H1 (cell line): Measurements from ENCODE around the gene TATDN2.

Experiments used
- ATF2 ChIP-seq: IDR thresholded peaks from 2 replicates; pipeline ENCODE4 v1.6.1; 2012; ENCODE audit warnings: low read length, inconsistent platforms
- BCL11A ChIP-seq, 2 experiments: IDR thresholded peaks; one replicate each; pipeline ENCODE4 v1.6.1; 2011; ENCODE audit warnings: low read depth in 2 of 2, low read length in 2 of 2, mild to moderate bottlenecking in 2 of 2
- CTCF ChIP-seq, 3 experiments: IDR thresholded peaks; 1 replicate in 2 of 3; 2 replicates in 1 of 3; pipeline versions ENCODE4 v1.5.1 to v1.6.1; 2011; ENCODE audit warnings: low read length in 3 of 3, mild to moderate bottlenecking in 3 of 3, inconsistent platforms in 2 of 3, low read depth in 1 of 3, moderate library complexity in 1 of 3; ENCODE audit not compliant: insufficient read depth in 1 of 3; ENCODE audit errors: control extremely low read depth in 1 of 3
- EGR1 ChIP-seq: IDR thresholded peaks from 2 replicates; pipeline ENCODE4 v1.6.1; 2011; ENCODE audit warnings: low read depth, low read length, borderline replicate concordance
- EP300 ChIP-seq, 2 experiments: IDR thresholded peaks; 1 replicate in 1 of 2; 2 replicates in 1 of 2; pipeline ENCODE4 v1.6.1; 2011 to 2012; ENCODE audit warnings: low read depth in 2 of 2, low read length in 2 of 2, mild to moderate bottlenecking in 2 of 2, borderline replicate concordance in 1 of 2, inconsistent platforms in 1 of 2, moderate library complexity in 1 of 2
- EZH2 ChIP-seq: fragments of 200-600 bp; sonication (generic); IDR thresholded peaks from 2 replicates; pipeline ENCODE4 v1.7.1; 2012; ENCODE audit warnings: low read depth, mild to moderate bottlenecking, moderate library complexity, low read length, inconsistent platforms; ENCODE audit not compliant: severe bottlenecking
- HDAC2 ChIP-seq, 2 experiments: fragments of 300-600 bp in 1 of 2; sonication (generic) in 1 of 2; IDR thresholded peaks; 2 replicates each; pipeline ENCODE4 v1.6.1; 2011 to 2012; ENCODE audit warnings: low read depth in 2 of 2, low read length in 2 of 2, mild to moderate bottlenecking in 2 of 2, moderate library complexity in 2 of 2, borderline replicate concordance in 1 of 2, inconsistent platforms in 1 of 2
- POLR2A ChIP-seq, 2 experiments: IDR thresholded peaks; 1 replicate in 1 of 2; 2 replicates in 1 of 2; pipeline ENCODE4 v1.6.1; 2011; ENCODE audit warnings: low read depth in 2 of 2, low read length in 2 of 2, mild to moderate bottlenecking in 2 of 2; ENCODE audit errors: control extremely low read depth in 1 of 2
- POLR2AphosphoS5 ChIP-seq: IDR thresholded peaks from 2 replicates; pipeline ENCODE4 v1.6.1; 2011; ENCODE audit warnings: low read depth, low read length
- SIN3A ChIP-seq, 2 experiments: IDR thresholded peaks in 1 of 2; conservative IDR thresholded peaks in 1 of 2; 2 replicates each; pipeline ENCODE4 v1.6.1; 2011 to 2012; ENCODE audit warnings: low read length in 2 of 2, improper control_type of control experiment in 1 of 2, low read depth in 1 of 2, mild to moderate bottlenecking in 1 of 2
- SP2 ChIP-seq: IDR thresholded peaks from 2 replicates; pipeline ENCODE4 v1.6.1; 2012; ENCODE audit warnings: mild to moderate bottlenecking, low read length, inconsistent platforms
- SRF ChIP-seq: IDR thresholded peaks from 2 replicates; pipeline ENCODE4 v1.6.1; 2011; ENCODE audit warnings: mild to moderate bottlenecking, low read depth, low read length, moderate library complexity
- TCF12 ChIP-seq: IDR thresholded peaks from 2 replicates; pipeline ENCODE4 v1.6.1; 2011; ENCODE audit warnings: low read depth, mild to moderate bottlenecking, low read length

GRCh38 chr3:10303105-10303504 lies 54.8 kb downstream of the TATDN2 start:
- TF ChIP-seq POLR2A (IDR thresholded peaks at IDR 0.05; ENCODE audit: control extremely low read depth in 1 of 2, low read depth in 2 of 2, low read length in 2 of 2), result no peak; a peak in 1 of 3 replicates
- no peak for TF ChIP-seq CTCF (IDR thresholded peaks at IDR 0.05; ENCODE audit: control extremely low read depth in 1 of 3, insufficient read depth in 1 of 3, low read depth in 1 of 3, low read length in 3 of 3)
- no peak for TF ChIP-seq SIN3A (conservative IDR thresholded peaks at IDR 0.05 in 1 of 2, IDR thresholded peaks at IDR 0.05 in 1 of 2; ENCODE audit: low read depth in 1 of 2, low read length in 2 of 2)
- no peak for TF ChIP-seq EZH2
- no peak for TF ChIP-seq BCL11A (IDR thresholded peaks at IDR 0.05; ENCODE audit: low read depth in 2 of 2, low read length in 2 of 2)
- TF ChIP-seq TCF12, result no peak
- TF ChIP-seq SRF, result no peak
- no peak for TF ChIP-seq EGR1
- TF ChIP-seq HDAC2 (IDR thresholded peaks at IDR 0.05; ENCODE audit: borderline replicate concordance in 1 of 2, low read depth in 2 of 2, low read length in 2 of 2), result no peak
- TF ChIP-seq SP2, result no peak
- no peak for TF ChIP-seq POLR2AphosphoS5
- no peak for TF ChIP-seq ATF2
- TF ChIP-seq EP300 (IDR thresholded peaks at IDR 0.05; ENCODE audit: borderline replicate concordance in 1 of 2, low read depth in 2 of 2, low read length in 2 of 2), result no peak
